HFF-Myc (cell line): Measurements from ENCODE around the gene ZSCAN10.

ENCODE experiments used
- DNase-seq: peaks from one replicate; pipeline ENCODE4 v3.0.0-alpha.2; 2011; ENCODE audit warnings: low read depth; ENCODE audit errors: extremely low read depth
- H3K4me3 ChIP-seq: replicated peaks from 2 replicates; pipeline ENCODE4 v1.5.1; 2011; ENCODE audit warnings: low read depth, mild to moderate bottlenecking, control low read depth, low read length
- TF ChIP-seq, protein P1 (sequence below): IDR thresholded peaks from 2 replicates; pipeline ENCODE4 v1.5.1; 2012; ENCODE audit warnings: mild to moderate bottlenecking, low read depth, low read length, control low read depth; ENCODE audit errors: missing control alignments

The ZSCAN10 gene

DNA sequence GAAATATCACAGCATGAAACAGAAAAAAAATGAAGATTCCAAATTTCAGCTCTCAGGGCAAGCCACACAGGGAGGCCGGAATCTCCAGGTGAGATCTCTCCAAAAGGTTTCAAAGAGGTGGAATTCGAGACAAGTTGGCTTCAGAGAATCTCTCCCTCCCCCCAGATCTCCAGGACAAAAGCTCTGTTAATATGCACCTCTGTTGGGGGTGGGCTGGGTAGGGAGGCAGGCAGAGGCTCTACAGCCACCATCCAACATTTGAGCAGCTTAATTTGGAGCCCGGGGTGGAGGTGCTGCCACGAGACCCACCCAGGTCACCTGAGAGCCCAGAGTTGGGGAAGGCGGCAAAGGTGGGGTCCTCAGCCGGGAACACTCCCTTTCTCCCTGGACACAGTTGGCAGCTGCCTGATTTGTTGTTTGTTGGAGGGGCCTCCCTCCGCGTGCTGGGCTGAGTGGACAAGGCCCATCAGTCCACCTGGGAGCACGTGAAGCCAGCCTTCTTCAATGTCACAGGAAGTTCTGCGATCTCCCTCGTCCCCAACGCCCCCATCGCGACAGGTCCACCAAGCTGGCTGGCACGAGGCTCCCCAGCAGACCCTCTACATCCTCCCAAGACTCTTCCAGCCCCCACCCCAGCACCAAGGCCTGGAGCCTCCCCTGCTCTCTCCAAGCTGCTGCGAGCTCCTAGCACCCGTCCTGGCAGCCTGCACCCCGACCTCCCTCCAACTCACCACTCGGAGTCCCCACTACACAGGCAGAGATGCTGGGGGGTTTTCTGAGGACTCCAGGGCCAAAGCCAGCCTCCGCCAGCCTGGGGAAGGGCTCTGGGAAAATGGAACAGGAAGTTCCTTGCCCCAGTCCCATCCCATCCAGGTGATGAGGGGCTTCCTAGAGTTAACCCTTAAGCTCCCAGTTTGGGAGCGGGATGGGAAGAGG is at the start of gene ZSCAN10:
ZSCAN10 (minus strand) TSS at position 836 of the 936 bp plus-strand sequence. CDS start 6,357 bp downstream, outside the sequence.
- DNase-seq: no peak
- no peak within 1 kb of the TSS for H3K4me3 ChIP-seq
- TF ChIP-seq, protein P1, sequence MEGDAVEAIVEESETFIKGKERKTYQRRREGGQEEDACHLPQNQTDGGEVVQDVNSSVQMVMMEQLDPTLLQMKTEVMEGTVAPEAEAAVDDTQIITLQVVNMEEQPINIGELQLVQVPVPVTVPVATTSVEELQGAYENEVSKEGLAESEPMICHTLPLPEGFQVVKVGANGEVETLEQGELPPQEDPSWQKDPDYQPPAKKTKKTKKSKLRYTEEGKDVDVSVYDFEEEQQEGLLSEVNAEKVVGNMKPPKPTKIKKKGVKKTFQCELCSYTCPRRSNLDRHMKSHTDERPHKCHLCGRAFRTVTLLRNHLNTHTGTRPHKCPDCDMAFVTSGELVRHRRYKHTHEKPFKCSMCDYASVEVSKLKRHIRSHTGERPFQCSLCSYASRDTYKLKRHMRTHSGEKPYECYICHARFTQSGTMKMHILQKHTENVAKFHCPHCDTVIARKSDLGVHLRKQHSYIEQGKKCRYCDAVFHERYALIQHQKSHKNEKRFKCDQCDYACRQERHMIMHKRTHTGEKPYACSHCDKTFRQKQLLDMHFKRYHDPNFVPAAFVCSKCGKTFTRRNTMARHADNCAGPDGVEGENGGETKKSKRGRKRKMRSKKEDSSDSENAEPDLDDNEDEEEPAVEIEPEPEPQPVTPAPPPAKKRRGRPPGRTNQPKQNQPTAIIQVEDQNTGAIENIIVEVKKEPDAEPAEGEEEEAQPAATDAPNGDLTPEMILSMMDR: no peak

DNA sequence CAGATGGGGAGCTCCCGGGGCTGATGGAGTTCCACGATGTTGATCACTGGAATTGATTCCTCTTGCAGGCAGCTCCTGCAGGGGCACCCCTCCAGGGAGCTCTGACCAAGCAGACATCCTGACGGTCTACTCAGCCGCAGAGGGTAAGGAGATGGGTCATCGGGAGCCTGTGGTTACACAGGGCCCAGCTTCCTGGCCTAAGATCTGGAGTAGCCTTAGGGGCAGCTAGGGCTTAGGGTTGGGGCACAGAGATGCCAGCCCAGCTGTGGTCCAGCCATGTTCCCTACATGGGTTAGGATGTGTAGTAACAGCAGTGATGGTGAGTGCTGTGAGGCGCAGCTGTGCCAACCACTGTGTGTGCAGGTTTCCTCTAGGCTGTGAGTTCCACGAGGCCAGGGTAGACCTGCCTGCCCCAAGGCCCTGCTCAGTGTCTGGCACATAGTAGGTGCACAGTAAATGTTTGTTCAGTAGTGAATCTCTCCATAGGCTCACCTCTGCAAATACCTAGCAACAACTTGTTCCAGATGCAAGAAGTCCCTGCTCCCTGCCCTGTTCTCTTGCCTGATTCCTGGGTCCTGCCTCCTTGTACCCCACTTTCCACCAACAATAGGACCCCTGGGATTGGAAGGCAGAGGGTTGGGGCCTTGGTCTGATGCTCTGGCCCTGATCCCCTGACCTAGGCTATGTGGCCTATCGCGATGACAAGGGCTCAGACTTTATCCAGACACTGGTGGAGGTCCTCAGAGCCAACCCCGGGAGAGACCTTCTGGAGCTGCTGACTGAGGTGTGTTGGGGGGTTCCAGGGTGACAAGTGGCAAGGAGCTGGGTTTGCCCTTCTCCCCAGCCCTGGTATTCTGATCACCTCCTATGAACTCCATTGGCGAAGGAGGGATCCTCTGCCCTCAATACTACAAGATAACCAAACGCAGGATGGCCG is 49.4 kb upstream of the ZSCAN10 start:
- H3K4me3 ChIP-seq: no peak overlapping the region
- TF ChIP-seq, protein P1: no peak
- no peak for DNase-seq

DNA sequence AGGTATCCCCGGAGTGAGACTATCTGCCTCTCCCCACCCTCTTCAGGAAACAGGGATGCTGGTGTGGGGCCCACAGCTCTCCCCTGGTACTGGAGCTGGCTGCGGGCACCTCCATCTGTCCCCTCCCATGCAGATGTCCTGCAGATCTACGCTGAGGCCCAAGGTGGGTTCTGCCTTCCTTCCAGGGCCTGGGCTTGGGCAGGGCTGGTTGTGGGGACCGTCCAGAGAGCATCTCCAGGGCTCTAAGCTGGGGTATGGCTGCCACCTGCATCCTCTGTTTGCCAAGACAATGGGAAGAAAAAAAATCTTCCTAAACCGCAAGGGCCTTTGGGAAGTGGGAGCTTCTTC is 48.6 kb upstream of the ZSCAN10 start:
- H3K4me3 ChIP-seq: no peak overlapping the region
- DNase-seq: no peak
- TF ChIP-seq, protein P1: no peak

DNA sequence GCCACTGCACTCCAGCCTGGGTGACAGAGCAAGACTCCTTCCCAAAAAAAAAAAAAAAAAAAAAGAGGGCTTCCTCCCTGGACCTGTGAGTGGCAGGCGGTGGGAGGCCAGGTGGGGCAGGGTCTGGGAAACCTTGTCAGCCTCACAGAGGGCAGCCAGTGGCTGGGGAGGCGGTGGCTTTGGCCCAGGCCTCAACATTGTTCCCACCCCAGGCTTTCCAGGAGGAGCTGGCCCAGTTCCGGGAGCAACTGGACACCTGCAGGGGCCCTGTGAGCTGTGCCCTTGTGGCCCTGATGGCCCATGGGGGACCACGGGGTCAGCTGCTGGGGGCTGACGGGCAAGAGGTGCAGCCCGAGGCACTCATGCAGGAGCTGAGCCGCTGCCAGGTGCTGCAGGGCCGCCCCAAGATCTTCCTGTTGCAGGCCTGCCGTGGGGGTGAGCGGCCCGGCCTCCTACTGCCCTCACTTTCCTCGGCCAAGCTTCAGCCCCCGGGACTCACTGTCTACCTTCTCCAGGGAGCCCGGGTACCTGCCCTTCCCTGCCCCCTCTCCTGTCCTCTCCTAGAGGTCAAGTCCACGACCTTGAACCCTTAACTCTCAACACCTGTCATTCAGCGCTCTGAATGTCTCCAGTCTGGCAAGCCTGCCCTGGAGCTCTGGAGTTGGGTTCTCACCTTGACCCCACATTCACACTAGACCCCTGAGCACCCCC is 48.1 kb upstream of the ZSCAN10 start:
- H3K4me3 ChIP-seq: no peak overlapping the region
- no peak for DNase-seq

DNA sequence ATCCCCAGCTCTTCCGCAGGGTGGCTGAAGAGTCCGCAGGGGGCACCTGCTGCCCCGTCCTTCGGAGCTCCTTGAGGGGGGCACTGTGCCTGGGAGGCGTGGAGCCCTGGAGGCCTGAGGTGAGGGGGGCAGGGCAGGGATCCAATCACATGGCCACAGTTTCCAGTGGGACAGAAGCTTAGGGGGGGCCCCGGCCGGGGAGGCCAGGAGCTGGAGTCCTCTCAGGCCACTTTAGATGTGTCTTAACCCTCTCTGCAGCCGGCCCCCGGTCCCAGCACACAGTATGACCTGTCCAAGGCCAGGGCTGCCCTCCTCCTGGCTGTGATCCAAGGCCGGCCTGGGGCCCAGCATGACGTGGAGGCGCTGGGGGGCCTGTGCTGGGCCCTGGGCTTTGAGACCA is 46.6 kb upstream of the ZSCAN10 start:
- no peak overlapping the region for H3K4me3 ChIP-seq
- TF ChIP-seq, protein P1: no peak
- no peak for DNase-seq

More for the DNA sequence above, 48.1 kb upstream of the ZSCAN10 start:
- TF ChIP-seq, protein P1: no peak

DNA sequence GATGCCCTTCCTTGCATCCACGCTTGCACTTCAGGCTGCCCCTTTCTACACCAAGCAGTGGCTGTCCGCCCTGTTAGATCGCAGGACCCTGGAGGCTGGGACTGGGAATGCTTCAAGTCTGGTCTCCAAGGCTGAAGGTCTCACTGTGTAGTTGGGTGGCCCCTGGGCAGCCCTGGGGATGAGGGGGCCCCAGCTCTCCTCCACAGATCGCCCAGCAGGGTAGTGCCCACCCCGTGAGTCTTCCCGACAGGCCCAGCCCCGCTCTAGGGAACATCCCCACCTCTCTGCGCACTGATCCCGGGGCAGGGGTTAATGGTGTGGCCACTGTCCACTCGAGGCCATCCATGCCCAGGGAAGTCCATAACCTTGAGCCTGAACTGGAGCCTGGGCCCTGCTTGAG is 46.1 kb upstream of the ZSCAN10 start:
- DNase-seq: no peak
- no peak overlapping the region for H3K4me3 ChIP-seq
- TF ChIP-seq, protein P1: no peak
